Neural cell (in vitro differentiated cells): ENCODE measurements around the gene TSPAN32. TPM values are rescaled to one million over a fixed set of nuclear protein-coding genes. Genes with fewer than 3 reads are reported as not detected.

ENCODE experiments used
- H2AFZ ChIP-seq: fragments of 200-600, 300-800 bp; sonication (generic), shearing (Covaris generic); 2 replicates; pipeline ENCODE4 v1.6.0; 2014; ENCODE audit warnings: low read depth, mild to moderate bottlenecking, antibody characterized with exemption, low read length, moderate library complexity
- H3F3A ChIP-seq: fragments of 200-600 bp; shearing (Covaris generic); 2 replicates; pipeline ENCODE4 v1.6.1; 2016; ENCODE audit warnings: mild to moderate bottlenecking, moderate library complexity, mixed read lengths, antibody characterized with exemption, low read length; ENCODE audit not compliant: insufficient read depth, poor library complexity, severe bottlenecking
- H3K27ac ChIP-seq: fragments of 200-600, 300-800 bp; sonication (generic), shearing (Covaris generic); 2 replicates; pipeline ENCODE4 v1.5.1; 2014; ENCODE audit warnings: mild to moderate bottlenecking, low read length, moderate library complexity
- H3K27me3 ChIP-seq: fragments of 300-800, 200-600 bp; sonication (generic), shearing (Covaris generic); 2 replicates; pipeline ENCODE4 v1.6.0; 2014; ENCODE audit warnings: mild to moderate bottlenecking, low read depth, low read length, moderate library complexity; ENCODE audit not compliant: insufficient read depth
- H3K36me3 ChIP-seq: fragments of 300-800, 200-600 bp; sonication (generic), shearing (Covaris generic); 2 replicates; pipeline ENCODE4 v1.5.1; 2014; ENCODE audit warnings: mild to moderate bottlenecking, antibody characterized with exemption, low read length, moderate library complexity; ENCODE audit not compliant: insufficient read depth
- H3K4me2 ChIP-seq: fragments of 300-800, 200-600 bp; sonication (generic), shearing (Covaris generic); 2 replicates; pipeline ENCODE4 v1.6.0; 2014; ENCODE audit warnings: mild to moderate bottlenecking, low read length
- H3K4me3 ChIP-seq: fragments of 300-800, 200-600 bp; sonication (generic), shearing (Covaris generic); 2 replicates; pipeline ENCODE4 v1.5.1; 2014; ENCODE audit warnings: mild to moderate bottlenecking, low read length, moderate library complexity
- H3K79me2 ChIP-seq: fragments of 200-600 bp; shearing (Covaris generic); replicated peaks from 2 replicates; pipeline ENCODE4 v1.6.0; 2014; ENCODE audit warnings: mild to moderate bottlenecking, low read length, moderate library complexity; ENCODE audit not compliant: insufficient read depth
- H3K9ac ChIP-seq: fragments of 300-800, 200-600 bp; sonication (generic), shearing (Covaris generic); 2 replicates; pipeline ENCODE4 v1.6.1; 2016; ENCODE audit warnings: mild to moderate bottlenecking, low read length, mixed read lengths
- H3K9me2 ChIP-seq: fragments of 200-600 bp; shearing (Covaris generic); 2 replicates; pipeline ENCODE4 v1.6.1; 2016; ENCODE audit warnings: mild to moderate bottlenecking, low read length, mixed read lengths; ENCODE audit not compliant: insufficient read depth
- H3K9me3 ChIP-seq: fragments of 200-600, 300-800 bp; sonication (generic), shearing (Covaris generic); 2 replicates; pipeline ENCODE4 v1.6.1; 2016; ENCODE audit warnings: mild to moderate bottlenecking, mixed run types, low read length, moderate library complexity, mixed read lengths
- H4K20me1 ChIP-seq: fragments of 200-600 bp; shearing (Covaris generic); 2 replicates; pipeline ENCODE4 v1.6.1; 2016; ENCODE audit warnings: mild to moderate bottlenecking, mixed run types; ENCODE audit not compliant: insufficient read depth
- CTCF ChIP-seq: fragments of 450-650 bp; IDR thresholded peaks from 2 replicates; pipeline ENCODE4 v1.5.1; 2014; ENCODE audit warnings: antibody characterized with exemption, mild to moderate bottlenecking, moderate library complexity; ENCODE audit not compliant: poor library complexity, severe bottlenecking
- EP300 ChIP-seq: fragments of 450-650 bp; conservative IDR thresholded peaks from 2 replicates; pipeline ENCODE4 v1.6.1; 2014; ENCODE audit warnings: antibody characterized with exemption, mild to moderate bottlenecking, moderate library complexity; ENCODE audit not compliant: poor library complexity, severe bottlenecking
- EZH2 ChIP-seq: fragments of 200-600, 300-800 bp; shearing (Covaris generic), sonication (generic); IDR thresholded peaks from 2 replicates; pipeline ENCODE4 v1.6.1; 2014; ENCODE audit warnings: antibody characterized with exemption, low read length, borderline replicate concordance, mild to moderate bottlenecking; ENCODE audit not compliant: insufficient read depth, poor library complexity, severe bottlenecking
- MXI1 ChIP-seq: fragments of 450-650 bp; conservative IDR thresholded peaks from 2 replicates; pipeline ENCODE4 v1.6.1; 2014; ENCODE audit warnings: antibody characterized with exemption, mild to moderate bottlenecking; ENCODE audit not compliant: poor library complexity, severe bottlenecking
- POLR2AphosphoS5 ChIP-seq: IDR thresholded peaks from 2 replicates; pipeline ENCODE4 v1.6.1; 2012
- RAD21 ChIP-seq: fragments of 450-650 bp; conservative IDR thresholded peaks from 2 replicates; pipeline ENCODE4 v1.6.1; 2014; ENCODE audit warnings: antibody characterized with exemption, mild to moderate bottlenecking, moderate library complexity
- SMC3 ChIP-seq: fragments of 450-650 bp; conservative IDR thresholded peaks from 2 replicates; pipeline ENCODE4 v1.6.1; 2014; ENCODE audit warnings: antibody characterized with exemption, mild to moderate bottlenecking, moderate library complexity; ENCODE audit not compliant: poor library complexity
- TAF1 ChIP-seq: IDR thresholded peaks from 2 replicates; pipeline ENCODE4 v1.6.1; 2012; ENCODE audit warnings: low read depth
- polyA plus RNA-seq: library from polyadenylated mRNA; depleted of rRNA; stranded (reverse); fragments of >200 nt; gene quantifications from 2 replicates; pipeline ENCODE4 v1.2.3, GENCODE V29; 2014
- TF ChIP-seq, protein P1 (sequence below): IDR thresholded peaks from 2 replicates; pipeline ENCODE4 v1.6.1; 2012; ENCODE audit warnings: borderline replicate concordance

Gene TSPAN32
- polyA plus RNA-seq, 1 donor from 2014 or later = not detected

DNA sequence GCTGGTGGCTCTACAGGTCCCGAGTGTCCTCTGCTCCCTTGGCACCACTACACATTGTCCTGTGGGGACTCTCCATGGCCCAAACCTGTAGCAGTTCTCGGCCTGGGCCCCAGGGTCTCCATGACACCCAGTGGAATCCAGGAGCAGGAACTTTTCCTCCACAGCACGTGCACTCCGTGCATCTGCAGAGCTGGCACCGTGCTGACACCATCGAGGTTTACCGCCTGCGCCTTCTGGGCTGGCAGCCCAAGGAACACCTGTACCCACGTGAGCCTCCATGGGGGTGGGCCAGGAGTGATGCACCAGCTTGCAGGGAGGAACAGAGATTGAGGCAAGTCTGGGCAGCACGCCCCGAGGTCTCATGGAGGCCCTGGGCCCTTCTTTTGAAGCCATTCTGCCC is 25.2 kb downstream of the TSPAN32 start:
- TF ChIP-seq MXI1 (no peak), CTCF (no peak), EZH2 (no peak), SMC3 (no peak), TAF1 (no peak), EP300 (no peak), RAD21 (no peak), POLR2AphosphoS5 (no peak)
- TF ChIP-seq, protein P1, sequence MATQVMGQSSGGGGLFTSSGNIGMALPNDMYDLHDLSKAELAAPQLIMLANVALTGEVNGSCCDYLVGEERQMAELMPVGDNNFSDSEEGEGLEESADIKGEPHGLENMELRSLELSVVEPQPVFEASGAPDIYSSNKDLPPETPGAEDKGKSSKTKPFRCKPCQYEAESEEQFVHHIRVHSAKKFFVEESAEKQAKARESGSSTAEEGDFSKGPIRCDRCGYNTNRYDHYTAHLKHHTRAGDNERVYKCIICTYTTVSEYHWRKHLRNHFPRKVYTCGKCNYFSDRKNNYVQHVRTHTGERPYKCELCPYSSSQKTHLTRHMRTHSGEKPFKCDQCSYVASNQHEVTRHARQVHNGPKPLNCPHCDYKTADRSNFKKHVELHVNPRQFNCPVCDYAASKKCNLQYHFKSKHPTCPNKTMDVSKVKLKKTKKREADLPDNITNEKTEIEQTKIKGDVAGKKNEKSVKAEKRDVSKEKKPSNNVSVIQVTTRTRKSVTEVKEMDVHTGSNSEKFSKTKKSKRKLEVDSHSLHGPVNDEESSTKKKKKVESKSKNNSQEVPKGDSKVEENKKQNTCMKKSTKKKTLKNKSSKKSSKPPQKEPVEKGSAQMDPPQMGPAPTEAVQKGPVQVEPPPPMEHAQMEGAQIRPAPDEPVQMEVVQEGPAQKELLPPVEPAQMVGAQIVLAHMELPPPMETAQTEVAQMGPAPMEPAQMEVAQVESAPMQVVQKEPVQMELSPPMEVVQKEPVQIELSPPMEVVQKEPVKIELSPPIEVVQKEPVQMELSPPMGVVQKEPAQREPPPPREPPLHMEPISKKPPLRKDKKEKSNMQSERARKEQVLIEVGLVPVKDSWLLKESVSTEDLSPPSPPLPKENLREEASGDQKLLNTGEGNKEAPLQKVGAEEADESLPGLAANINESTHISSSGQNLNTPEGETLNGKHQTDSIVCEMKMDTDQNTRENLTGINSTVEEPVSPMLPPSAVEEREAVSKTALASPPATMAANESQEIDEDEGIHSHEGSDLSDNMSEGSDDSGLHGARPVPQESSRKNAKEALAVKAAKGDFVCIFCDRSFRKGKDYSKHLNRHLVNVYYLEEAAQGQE = no peak
- no peak overlapping the region for H3K4me3 ChIP-seq
- no peaks in the 10 kb centered on the region for H4K20me1 ChIP-seq
- H3K79me2 ChIP-seq = no peaks in the 10 kb centered on the region
- H3K36me3 ChIP-seq = no peaks in the 10 kb centered on the region
- H3K9me2 ChIP-seq = no peaks in the 10 kb centered on the region
- no peak overlapping the region for H3K27ac ChIP-seq
- H3K9ac ChIP-seq = no peak overlapping the region
- H3F3A ChIP-seq = no peaks in the 10 kb centered on the region
- no peaks in the 10 kb centered on the region for H3K9me3 ChIP-seq
- H3K4me2 ChIP-seq = no peak overlapping the region
- H2AFZ ChIP-seq = no peak overlapping the region
- H3K27me3 ChIP-seq = no peaks in the 10 kb centered on the region

DNA sequence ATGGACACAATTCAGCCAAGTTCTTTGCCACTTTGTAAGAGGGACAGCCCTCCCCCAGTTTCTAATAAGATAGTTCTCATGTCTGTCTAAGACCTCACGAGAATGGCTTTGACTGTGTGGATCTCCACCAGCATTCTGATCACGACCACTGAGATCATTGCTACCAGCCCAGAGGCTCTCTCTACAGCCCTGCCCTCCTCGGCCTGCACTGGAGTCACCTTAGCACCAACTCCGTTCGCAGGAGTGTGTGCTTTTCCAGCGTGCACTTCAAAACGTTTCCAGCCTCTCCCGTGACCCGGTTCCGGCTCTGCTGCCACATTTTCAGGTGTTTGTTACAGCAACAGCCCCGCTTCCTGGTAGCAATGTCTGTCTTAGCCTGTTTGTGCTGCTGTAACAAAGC is 26.2 kb downstream of the TSPAN32 start:
- H3K9me2 ChIP-seq = no peaks in the 10 kb centered on the region
- H4K20me1 ChIP-seq = no peaks in the 10 kb centered on the region
- no peak overlapping the region for H3K9ac ChIP-seq
- H3K27me3 ChIP-seq = no peaks in the 10 kb centered on the region
- H3K9me3 ChIP-seq = no peaks in the 10 kb centered on the region
- H3K79me2 ChIP-seq = no peaks in the 10 kb centered on the region
- H3K27ac ChIP-seq = no peak overlapping the region
- TF ChIP-seq TAF1 (no peak), RAD21 (no peak), POLR2AphosphoS5 (no peak), SMC3 (no peak), CTCF (no peak), EZH2 (no peak)
- TF ChIP-seq, protein P1 = no peak
- H3F3A ChIP-seq = no peaks in the 10 kb centered on the region
- no peak overlapping the region for H2AFZ ChIP-seq
- no peaks in the 10 kb centered on the region for H3K36me3 ChIP-seq
- no peak overlapping the region for H3K4me3 ChIP-seq
- H3K4me2 ChIP-seq = no peak overlapping the region
